Glutamatergic neuron (in vitro differentiated cells): Measurements from ENCODE around the gene SPEG. TPM values are rescaled to one million over a fixed set of nuclear protein-coding genes. Genes with fewer than 3 reads are reported as not detected.

Experiments used
- DNase-seq: peaks from one replicate; pipeline ENCODE4 v3.0.0; 2022
- H3K27ac Mint-ChIP-seq: one replicate; pipeline ENCODE4 v1.8.0; 2020; ENCODE audit warnings: mild to moderate bottlenecking, mixed read lengths, inconsistent platforms; ENCODE audit not compliant: unreplicated experiment
- H3K27me3 Mint-ChIP-seq: one replicate; pipeline ENCODE4 v1.8.0; 2020; ENCODE audit warnings: mild to moderate bottlenecking, moderate library complexity, mixed read lengths, inconsistent platforms; ENCODE audit not compliant: unreplicated experiment
- H3K36me3 Mint-ChIP-seq: one replicate; pipeline ENCODE4 v1.8.0; 2020; ENCODE audit warnings: mild to moderate bottlenecking, mixed read lengths, inconsistent platforms; ENCODE audit not compliant: unreplicated experiment
- H3K4me1 Mint-ChIP-seq: one replicate; pipeline ENCODE4 v1.8.0; 2020; ENCODE audit warnings: mild to moderate bottlenecking, low read depth, mixed read lengths, inconsistent platforms; ENCODE audit not compliant: unreplicated experiment
- H3K4me3 Mint-ChIP-seq: one replicate; pipeline ENCODE4 v1.8.0; 2020; ENCODE audit warnings: mild to moderate bottlenecking, mixed read lengths, inconsistent platforms; ENCODE audit not compliant: unreplicated experiment
- H3K9me3 Mint-ChIP-seq: one replicate; pipeline ENCODE4 v1.8.0; 2020; ENCODE audit warnings: mild to moderate bottlenecking, moderate library complexity, mixed read lengths, inconsistent platforms; ENCODE audit not compliant: unreplicated experiment
- total RNA-seq: library from RNA; stranded (reverse); fragmentation: NEBNext Ultra II Directional; extraction: Animal tissue kit (Norgen Biotek cat#: 25700); gene quantifications from one replicate; pipeline ENCODE4 v1.2.1, GENCODE V29; 2021; ENCODE audit not compliant: unreplicated experiment
- TF ChIP-seq, protein P1 (sequence below): fragments of 200-600 bp; sonication (generic); IDR thresholded peaks from one replicate; pipeline ENCODE4 v1.5.0; 2021; ENCODE audit not compliant: partially characterized antibody, unreplicated experiment

Gene SPEG
- total RNA-seq, 1 donor from 2014 or later: 92.9 TPM

DNA sequence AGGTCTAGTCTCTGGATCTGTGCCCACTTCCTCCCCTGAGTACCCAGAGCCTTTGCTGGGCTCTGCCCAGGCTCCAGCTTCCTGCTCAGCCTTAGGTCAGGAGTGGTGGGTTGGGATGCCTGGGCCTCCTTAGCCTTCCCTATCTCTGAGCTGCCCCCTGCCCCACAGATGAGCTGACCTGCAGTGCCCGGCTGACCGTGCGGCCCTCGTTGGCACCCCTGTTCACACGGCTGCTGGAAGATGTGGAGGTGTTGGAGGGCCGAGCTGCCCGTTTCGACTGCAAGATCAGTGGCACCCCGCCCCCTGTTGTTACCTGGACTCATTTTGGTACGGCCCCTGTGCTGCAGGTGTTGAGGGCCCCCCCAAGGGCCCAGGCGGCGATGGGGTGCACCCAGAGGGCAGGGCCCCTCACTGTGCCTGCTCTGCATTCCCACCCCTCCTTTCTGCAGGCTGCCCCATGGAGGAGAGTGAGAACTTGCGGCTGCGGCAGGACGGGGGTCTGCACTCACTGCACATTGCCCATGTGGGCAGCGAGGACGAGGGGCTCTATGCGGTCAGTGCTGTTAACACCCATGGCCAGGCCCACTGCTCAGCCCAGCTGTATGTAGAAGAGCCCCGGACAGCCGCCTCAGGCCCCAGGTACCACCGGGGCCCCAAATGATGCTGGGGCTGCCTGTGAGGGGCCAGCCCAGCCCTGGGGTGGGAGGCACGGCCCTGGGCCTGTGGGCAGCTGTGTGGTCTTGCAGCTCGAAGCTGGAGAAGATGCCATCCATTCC is 34.0 kb downstream of the SPEG start:
- Mint-ChIP-seq H3K9me3 (peaks cover 6% of the 10 kb centered on the region), H3K4me1 (peaks cover 8% of the 10 kb centered on the region), H3K27ac (no peak overlapping the region), H3K27me3 (peaks cover 3% of the 10 kb centered on the region), H3K4me3 (no peak overlapping the region), H3K36me3 (no peaks in the 10 kb centered on the region)
- no peak for DNase-seq
- TF ChIP-seq, protein P1, sequence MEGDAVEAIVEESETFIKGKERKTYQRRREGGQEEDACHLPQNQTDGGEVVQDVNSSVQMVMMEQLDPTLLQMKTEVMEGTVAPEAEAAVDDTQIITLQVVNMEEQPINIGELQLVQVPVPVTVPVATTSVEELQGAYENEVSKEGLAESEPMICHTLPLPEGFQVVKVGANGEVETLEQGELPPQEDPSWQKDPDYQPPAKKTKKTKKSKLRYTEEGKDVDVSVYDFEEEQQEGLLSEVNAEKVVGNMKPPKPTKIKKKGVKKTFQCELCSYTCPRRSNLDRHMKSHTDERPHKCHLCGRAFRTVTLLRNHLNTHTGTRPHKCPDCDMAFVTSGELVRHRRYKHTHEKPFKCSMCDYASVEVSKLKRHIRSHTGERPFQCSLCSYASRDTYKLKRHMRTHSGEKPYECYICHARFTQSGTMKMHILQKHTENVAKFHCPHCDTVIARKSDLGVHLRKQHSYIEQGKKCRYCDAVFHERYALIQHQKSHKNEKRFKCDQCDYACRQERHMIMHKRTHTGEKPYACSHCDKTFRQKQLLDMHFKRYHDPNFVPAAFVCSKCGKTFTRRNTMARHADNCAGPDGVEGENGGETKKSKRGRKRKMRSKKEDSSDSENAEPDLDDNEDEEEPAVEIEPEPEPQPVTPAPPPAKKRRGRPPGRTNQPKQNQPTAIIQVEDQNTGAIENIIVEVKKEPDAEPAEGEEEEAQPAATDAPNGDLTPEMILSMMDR: no peak

DNA sequence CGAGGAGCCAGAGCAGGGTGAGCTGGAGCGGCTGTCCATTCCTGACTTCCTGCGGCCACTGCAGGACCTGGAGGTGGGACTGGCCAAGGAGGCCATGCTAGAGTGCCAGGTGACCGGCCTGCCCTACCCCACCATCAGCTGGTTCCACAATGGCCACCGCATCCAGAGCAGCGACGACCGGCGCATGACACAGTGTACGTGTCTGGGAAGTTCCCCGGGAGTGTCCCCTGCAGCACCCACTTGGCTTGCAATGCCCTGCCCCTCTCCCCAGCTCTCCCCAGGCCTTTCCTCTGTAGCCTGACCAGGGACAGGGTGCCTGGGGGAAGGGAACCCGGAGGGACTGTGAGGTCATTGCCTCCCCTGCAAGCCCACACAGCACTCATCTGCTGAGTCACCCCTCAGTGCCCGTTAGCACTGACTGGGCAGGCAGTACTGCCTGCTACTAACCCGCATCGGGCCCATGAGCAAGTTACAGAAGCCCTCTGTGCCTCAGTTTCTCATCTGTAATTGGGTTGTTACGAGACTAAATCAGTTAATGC is 34.6 kb downstream of the SPEG start:
- Mint-ChIP-seq H3K27ac (no peak overlapping the region), H3K4me3 (no peak overlapping the region)
- DNase-seq: no peak

DNA sequence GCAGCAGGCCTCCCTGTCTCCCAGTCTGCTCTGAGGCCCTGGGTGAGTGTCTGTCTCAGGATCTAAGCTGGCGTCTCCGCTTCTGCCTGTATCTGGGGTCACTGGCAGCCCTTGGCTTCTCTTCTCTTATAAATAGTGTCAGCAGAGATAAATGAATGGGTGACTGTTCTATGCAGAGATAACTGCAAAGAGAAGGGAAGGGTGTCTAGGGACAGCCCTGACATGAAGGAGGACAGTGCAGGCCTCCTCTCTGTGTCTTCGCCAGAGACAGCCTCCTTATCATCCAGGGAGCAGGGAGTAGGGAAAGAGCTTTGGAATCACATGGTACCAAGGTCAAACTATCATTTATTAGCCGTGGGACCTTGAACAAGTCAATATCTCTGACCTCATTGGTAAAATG is 35.8 kb downstream of the SPEG start:
- no peak for DNase-seq
- Mint-ChIP-seq H3K36me3 (no peaks in the 10 kb centered on the region), H3K27me3 (peaks cover 3% of the 10 kb centered on the region)

More for the DNA sequence above, 34.6 kb downstream of the SPEG start:
- no peaks in the 10 kb centered on the region for H3K36me3 Mint-ChIP-seq
- H3K9me3 Mint-ChIP-seq: peaks cover 6% of the 10 kb centered on the region
- TF ChIP-seq, protein P1: no peak
- H3K27me3 Mint-ChIP-seq: peaks cover 3% of the 10 kb centered on the region
- H3K4me1 Mint-ChIP-seq: peaks cover 10% of the 10 kb centered on the region

DNA sequence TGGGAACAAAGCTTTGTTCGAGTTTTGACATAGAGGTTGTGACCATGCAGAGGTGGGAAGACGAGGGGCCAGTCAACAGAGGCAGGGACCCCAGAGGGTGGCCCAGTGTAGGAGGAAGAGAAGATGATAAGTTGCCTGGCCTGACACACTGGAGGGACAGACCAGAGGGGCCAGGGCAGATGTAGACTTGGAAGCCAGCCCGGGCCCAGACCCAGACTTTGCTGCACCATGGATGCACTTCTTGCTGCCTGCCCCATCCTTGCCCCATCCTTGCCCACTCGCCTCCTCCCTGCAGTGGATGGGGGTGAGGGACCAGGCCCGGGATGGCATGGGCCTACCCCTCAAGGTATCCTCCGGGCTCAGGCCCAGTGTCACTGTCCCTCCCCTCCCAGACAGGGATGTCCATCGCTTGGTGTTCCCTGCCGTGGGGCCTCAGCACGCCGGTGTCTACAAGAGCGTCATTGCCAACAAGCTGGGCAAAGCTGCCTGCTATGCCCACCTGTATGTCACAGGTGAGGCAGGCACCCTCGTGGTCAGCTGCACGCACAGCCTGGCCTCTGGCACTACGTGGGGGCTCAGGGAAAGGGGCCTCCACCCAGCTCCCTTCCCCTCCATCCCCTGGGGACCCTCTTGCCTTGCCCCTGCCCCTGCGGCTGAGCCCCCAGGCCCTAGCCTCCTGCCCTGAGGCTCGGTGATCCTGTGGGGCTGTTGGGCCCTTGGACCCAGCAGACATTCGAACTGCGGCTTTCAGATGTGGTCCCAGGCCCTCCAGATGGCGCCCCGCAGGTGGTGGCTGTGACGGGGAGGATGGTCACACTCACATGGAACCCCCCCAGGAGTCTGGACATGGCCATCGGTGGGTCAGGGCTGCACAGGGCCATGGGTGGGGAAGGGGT is 37.1 kb downstream of the SPEG start:
- no peak overlapping the region for H3K27ac Mint-ChIP-seq
- peaks cover 2% of the 10 kb centered on the region for H3K27me3 Mint-ChIP-seq
- H3K4me1 Mint-ChIP-seq: peaks cover 13% of the 10 kb centered on the region
- DNase-seq: no peak
- no peak overlapping the region for H3K4me3 Mint-ChIP-seq
- H3K9me3 Mint-ChIP-seq: peaks cover under 1% of the 10 kb centered on the region
- TF ChIP-seq, protein P1: no peak
- H3K36me3 Mint-ChIP-seq: no peaks in the 10 kb centered on the region

More for the DNA sequence above, 35.8 kb downstream of the SPEG start:
- peaks cover 3% of the 10 kb centered on the region for H3K9me3 Mint-ChIP-seq
- H3K27ac Mint-ChIP-seq: no peak overlapping the region
- TF ChIP-seq, protein P1: no peak
- no peak overlapping the region for H3K4me3 Mint-ChIP-seq
- peaks cover 10% of the 10 kb centered on the region for H3K4me1 Mint-ChIP-seq
